H1 (cell line): ENCODE measurements around the gene IGLON5. TPM values are rescaled to one million over a fixed set of nuclear protein-coding genes. Genes with fewer than 3 reads are reported as not detected.

Experiments
- CTCF ChIA-PET: fragments of 300-600 bp; sonication (Branson Sonifier 250); formaldehyde crosslinking; loops from one replicate; lab custom pipeline; 2021; ENCODE audit not compliant: partially characterized antibody; lab: Charles Lee
- POLR2A ChIA-PET: fragments of 300-600 bp; sonication (Branson Sonifier 250); formaldehyde crosslinking; loops from one replicate; lab custom pipeline; 2021; ENCODE audit warnings: inconsistent platforms; ENCODE audit not compliant: partially characterized antibody; lab: Charles Lee
- DNase-seq, 2 experiments: peaks; one replicate each; pipeline versions ENCODE4 v3.0.0 to v3.0.0-alpha.2; 2010 to 2022; ENCODE audit warnings: low spot score in 2 of 2, low read depth in 1 of 2, mixed read lengths in 1 of 2
- FAIRE-seq: peaks from 2 replicates; lab custom pipeline; 2011; peaks lifted over from hg19 to GRCh38; lab: Jason Lieb, UNC
- H2AFZ ChIP-seq: 2 replicates; pipeline ENCODE4 v1.8.1; 2012; ENCODE audit warnings: low read length, inconsistent platforms
- H2AK5ac ChIP-seq: 2 replicates; pipeline ENCODE4 v1.6.1; 2013; ENCODE audit warnings: low read depth, low read length
- H2BK120ac ChIP-seq: replicated peaks from 2 replicates; pipeline ENCODE3; 2013; ENCODE audit warnings: low read depth, low read length, inconsistent platforms
- H2BK12ac ChIP-seq: 2 replicates; pipeline ENCODE4 v1.6.1; 2013; ENCODE audit warnings: low read depth, low read length
- H2BK15ac ChIP-seq: 2 replicates; pipeline ENCODE4 v1.6.1; 2013; ENCODE audit warnings: low read length
- H2BK20ac ChIP-seq: 2 replicates; pipeline ENCODE4 v1.6.1; 2013; ENCODE audit warnings: low read length
- H2BK5ac ChIP-seq: 2 replicates; pipeline ENCODE4 v1.6.1; 2013; ENCODE audit warnings: low read depth, low read length
- H3K14ac ChIP-seq: 2 replicates; pipeline ENCODE4 v1.6.1; 2013; ENCODE audit warnings: inconsistent platforms; ENCODE audit not compliant: insufficient read length
- H3K18ac ChIP-seq: 2 replicates; pipeline ENCODE4 v1.6.1; 2013; ENCODE audit warnings: low read length; ENCODE audit errors: extremely low read depth
- H3K23ac ChIP-seq: 2 replicates; pipeline ENCODE4 v1.6.1; 2013; ENCODE audit warnings: inconsistent platforms; ENCODE audit not compliant: insufficient read length
- H3K23me2 ChIP-seq: 2 replicates; pipeline ENCODE4 v1.6.1; 2013; ENCODE audit warnings: low read depth, low read length
- H3K27ac ChIP-seq: 2 replicates; pipeline ENCODE4 v1.6.1; 2011; ENCODE audit warnings: low read depth, low read length, inconsistent platforms
- H3K27me3 ChIP-seq, 4 experiments: replicated peaks in 1 of 4; 1 replicate in 1 of 4; 2 replicates in 3 of 4; pipeline versions ENCODE4 v1.6.1 to v1.8.1; 2011 to 2013; ENCODE audit warnings: low read length in 3 of 4, mild to moderate bottlenecking in 3 of 4, inconsistent platforms in 2 of 4, mixed read lengths in 2 of 4, moderate library complexity in 1 of 4; ENCODE audit not compliant: control insufficient read depth in 3 of 4, insufficient read depth in 3 of 4; ENCODE audit errors: extremely low read depth in 1 of 4
- H3K36me3 ChIP-seq, 4 experiments: 2 replicates each; pipeline versions ENCODE4 v1.6.1 to v1.8.1; 2011 to 2013; ENCODE audit warnings: mild to moderate bottlenecking in 4 of 4, low read length in 3 of 4, moderate library complexity in 2 of 4, control low read depth in 1 of 4, inconsistent platforms in 1 of 4; ENCODE audit not compliant: insufficient read depth in 4 of 4, control insufficient read depth in 2 of 4
- H3K4ac ChIP-seq: replicated peaks from 2 replicates; pipeline ENCODE3; 2013; ENCODE audit warnings: low read length, low read depth, mixed read lengths, inconsistent platforms; ENCODE audit not compliant: insufficient read length
- H3K4me1 ChIP-seq, 4 experiments: replicated peaks in 1 of 4; 1 replicate in 1 of 4; 2 replicates in 3 of 4; pipeline versions ENCODE4 v1.6.1 to v1.8.1; 2011 to 2013; ENCODE audit warnings: low read length in 3 of 4, inconsistent platforms in 2 of 4, mixed read lengths in 1 of 4; ENCODE audit not compliant: insufficient read depth in 4 of 4, control insufficient read depth in 3 of 4
- H3K4me2 ChIP-seq, 2 experiments: 2 replicates each; pipeline versions ENCODE4 v1.6.1 to v1.8.1; 2011 to 2013; ENCODE audit warnings: low read depth in 2 of 2, low read length in 2 of 2, control low read depth in 1 of 2, inconsistent platforms in 1 of 2, mild to moderate bottlenecking in 1 of 2; ENCODE audit not compliant: insufficient read depth in 1 of 2
- H3K4me3 ChIP-seq, 4 experiments: fragments of 200-600, 300-600 bp in 1 of 4; sonication (generic), shearing (Covaris generic), sonication (Bioruptor Twin) in 1 of 4; 2 replicates each; pipeline versions ENCODE4 v1.5.1 to v1.8.1; 2011 to 2016; ENCODE audit warnings: low read length in 4 of 4, low read depth in 3 of 4, control low read depth in 2 of 4, inconsistent platforms in 2 of 4, mild to moderate bottlenecking in 2 of 4, mixed read lengths in 1 of 4, moderate library complexity in 1 of 4; ENCODE audit not compliant: insufficient read depth in 2 of 4; ENCODE audit errors: extremely low read depth in 1 of 4
- H3K56ac ChIP-seq: replicated peaks from 2 replicates; pipeline ENCODE3; 2013; ENCODE audit warnings: low read depth, mild to moderate bottlenecking, mixed read lengths, low read length, inconsistent platforms; ENCODE audit not compliant: insufficient read length
- H3K79me1 ChIP-seq: 2 replicates; pipeline ENCODE4 v1.6.1; 2013; ENCODE audit warnings: low read depth, low read length, control low read depth
- H3K79me2 ChIP-seq, 2 experiments: 2 replicates each; pipeline versions ENCODE4 v1.6.1 to v1.8.1; 2012 to 2013; ENCODE audit warnings: low read length in 2 of 2, mild to moderate bottlenecking in 2 of 2, inconsistent platforms in 1 of 2; ENCODE audit not compliant: insufficient read depth in 2 of 2, control insufficient read depth in 1 of 2
- H3K9ac ChIP-seq, 4 experiments: replicated peaks in 1 of 4; 1 replicate in 1 of 4; 2 replicates in 3 of 4; pipeline versions ENCODE4 v1.6.1 to v1.8.1; 2011 to 2013; ENCODE audit warnings: low read depth in 3 of 4, low read length in 3 of 4, control low read depth in 2 of 4, mild to moderate bottlenecking in 2 of 4, moderate library complexity in 2 of 4, inconsistent platforms in 1 of 4; ENCODE audit errors: extremely low read depth in 1 of 4
- H3K9me3 ChIP-seq, 2 experiments: 2 replicates each; pipeline versions ENCODE4 v1.6.1 to v1.8.1; 2012 to 2013; ENCODE audit warnings: mild to moderate bottlenecking in 2 of 2, moderate library complexity in 2 of 2, control low read depth in 1 of 2, inconsistent platforms in 1 of 2, low read depth in 1 of 2, low read length in 1 of 2, mixed read lengths in 1 of 2; ENCODE audit not compliant: insufficient read depth in 2 of 2
- H4K20me1 ChIP-seq, 2 experiments: replicated peaks in 1 of 2; 2 replicates each; pipeline versions ENCODE3 to v1.8.1; 2011 to 2013; ENCODE audit warnings: inconsistent platforms in 2 of 2, low read length in 2 of 2, mild to moderate bottlenecking in 1 of 2; ENCODE audit not compliant: insufficient read depth in 2 of 2, control insufficient read depth in 1 of 2
- H4K5ac ChIP-seq: 2 replicates; pipeline ENCODE4 v1.6.1; 2013; ENCODE audit warnings: low read length, low read depth, mixed read lengths, inconsistent platforms; ENCODE audit not compliant: insufficient read length
- H4K8ac ChIP-seq: 2 replicates; pipeline ENCODE4 v1.8.0; 2013; ENCODE audit warnings: mild to moderate bottlenecking, moderate library complexity, low read length, inconsistent platforms; ENCODE audit not compliant: insufficient read depth; ENCODE audit errors: extremely low read depth
- H4K91ac ChIP-seq: replicated peaks from 2 replicates; pipeline ENCODE3; 2013; ENCODE audit warnings: low read length, mixed read lengths, inconsistent platforms; ENCODE audit not compliant: insufficient read length
- CEBPB ChIP-seq: IDR thresholded peaks from 2 replicates; pipeline ENCODE4 v1.6.1; 2012; ENCODE audit warnings: low read depth, low read length
- POLR2A ChIP-seq, 2 experiments: IDR thresholded peaks; 1 replicate in 1 of 2; 2 replicates in 1 of 2; pipeline ENCODE4 v1.6.1; 2011; ENCODE audit warnings: low read depth in 2 of 2, low read length in 2 of 2, mild to moderate bottlenecking in 2 of 2; ENCODE audit errors: control extremely low read depth in 1 of 2
- SIN3A ChIP-seq, 2 experiments: IDR thresholded peaks in 1 of 2; conservative IDR thresholded peaks in 1 of 2; 2 replicates each; pipeline ENCODE4 v1.6.1; 2011 to 2012; ENCODE audit warnings: low read length in 2 of 2, improper control_type of control experiment in 1 of 2, low read depth in 1 of 2, mild to moderate bottlenecking in 1 of 2
- WGBS, 2 experiments: shearing (Covaris generic) in 1 of 2; methylation state at CpG; one replicate each; pipeline versions ENCODE4 v1.1.6 to v1.1.7; 2013 to 2015; ENCODE audit warnings: low lambda C conversion rate in 2 of 2, mixed read lengths in 2 of 2, inconsistent platforms in 1 of 2, low coverage in 1 of 2, missing lambda C conversion rate in 1 of 2; ENCODE audit not compliant: insufficient replicate concordance in 2 of 2, insufficient coverage in 1 of 2, insufficient read length in 1 of 2; ENCODE audit errors: extremely low coverage in 1 of 2, missing lambda C conversion rate in 1 of 2; 5-methylcytosine and 5-hydroxymethylcytosine counted together
- polyA plus RNA-seq, 7 experiments: library from polyadenylated mRNA; depleted of rRNA in 3 of 7; stranded (reverse) in 5 of 7; unstranded in 2 of 7; fragments of >200 nt in 5 of 7; fragments of 200-250 nt in 2 of 7; gene quantifications; 1 replicate in 5 of 7; 2 replicates in 1 of 7; 4 replicates in 1 of 7; pipeline versions ENCODE4 v1.2.1 to v1.2.3, GENCODE V29; 2011 to 2013; ENCODE audit warnings: missing spikeins in 2 of 7, mixed read lengths in 2 of 7
- total RNA-seq: library from RNA; stranded (reverse); fragmentation: NEBNext Ultra II Directional; extraction: Animal tissue kit (Norgen Biotek cat#: 25700); gene quantifications from 2 replicates; pipeline ENCODE4 v1.2.1, GENCODE V29; 2021

Gene IGLON5
- total and polyA plus RNA-seq, 2 of the 8 experiments (the other 6 are each of a cell fraction or from before 2014, with no cell fraction given), result 31.8 to 34.6 TPM

GRCh38 chr19:51367255-51367564 lies 55.8 kb downstream of the IGLON5 start:
- no peak overlapping the region for H4K5ac ChIP-seq
- no peak overlapping the region for H3K23ac ChIP-seq
- peak overlapping the region; percentile 79 for H3K56ac ChIP-seq
- WGBS, 2 experiments, result 0% methylated on average over 7 of the region's 15 CpGs; no CpG with 5 or more reads in 1 of the 2 experiments
- POLR2A ChIA-PET, result interaction anchor here (1.0 to 1.7 kb wide), 9 partner anchors 10 to 73 kb away, joined by 3 to 9 read pairs (median 4); partner anchors contain the start of genes C19orf84 and VSIG10L
- no peaks in the 10 kb centered on the region for H4K20me1 ChIP-seq
- no peak for FAIRE-seq
- no peak overlapping the region for H2BK120ac ChIP-seq
- H2BK5ac ChIP-seq, result peak overlapping the region; percentile 91; the same call in 1 of the 2 replicates
- H3K79me1 ChIP-seq, result no peaks in the 10 kb centered on the region
- H3K4me1 ChIP-seq, result peaks cover 2 to 18% (median 11%) of the 10 kb centered on the region in 4 experiments
- H3K4ac ChIP-seq, result peak overlapping the region; percentile 89
- H3K27me3 ChIP-seq, result no peaks in the 10 kb centered on the region
- H3K36me3 ChIP-seq, result no peaks in the 10 kb centered on the region
- no peaks in the 10 kb centered on the region for H3K9me3 ChIP-seq
- no peak overlapping the region for H3K14ac ChIP-seq
- no peak overlapping the region for H2AFZ ChIP-seq
- peaks cover 18% of the 10 kb centered on the region for H3K23me2 ChIP-seq
- H2BK20ac ChIP-seq, result no peak overlapping the region
- CTCF ChIA-PET, result interaction anchor here (0.9 to 2.1 kb wide), 8 partner anchors 11 to 71 kb away, joined by 3 to 7 read pairs (median 4); no protein-coding TSS in a partner anchor
- 0 out of 3 replicates have a peak, but pooled peaks of 1 of the 2 experiments have one; percentile 7 for TF ChIP-seq POLR2A (IDR thresholded peaks at IDR 0.05; ENCODE audit: control extremely low read depth in 1 of 2, low read depth in 2 of 2, low read length in 2 of 2)
- TF ChIP-seq CEBPB, result no peak
- TF ChIP-seq SIN3A (conservative IDR thresholded peaks at IDR 0.05 in 1 of 2, IDR thresholded peaks at IDR 0.05 in 1 of 2; ENCODE audit: low read depth in 1 of 2, low read length in 2 of 2), result no peak
- H3K9ac ChIP-seq, result peak overlapping the region in 3 of 4 experiments; percentile 64 to 72 (median 68); a peak in 5 of 7 replicates
- no peaks in the 10 kb centered on the region for H3K79me2 ChIP-seq
- DNase-seq, result no peak
- no peak overlapping the region; the same call in 1 of the 2 replicates for H4K8ac ChIP-seq
- no peak overlapping the region for H2AK5ac ChIP-seq
- H2BK15ac ChIP-seq, result no peak overlapping the region
- H3K27ac ChIP-seq, result no peak overlapping the region
- H3K18ac ChIP-seq, result peak overlapping the region; percentile 96; the same call in 1 of the 2 replicates
- peak overlapping the region; percentile 79 to 97 (median 90) for H3K4me3 ChIP-seq
- H3K4me2 ChIP-seq, result peak overlapping the region; percentile 75 to 87
- H4K91ac ChIP-seq, result peak overlapping the region; percentile 100
- H2BK12ac ChIP-seq, result no peak overlapping the region
